GM10248 (cell line): ENCODE measurements around the gene STOX2.

ENCODE experiments used
- CTCF ChIA-PET: fragments of 300-600 bp; sonication (Branson Sonifier 250); formaldehyde crosslinking; extraction: SDS; loops from one replicate; lab custom pipeline; 2021; ENCODE audit warnings: antibody characterized with exemption; lab: Yijun Ruan, JAX
- POLR2A ChIA-PET: fragments of 350-650 bp; sonication (Branson Sonifier 250); formaldehyde crosslinking; extraction: SDS; loops from one replicate; lab custom pipeline; 2020; ENCODE audit warnings: antibody characterized with exemption; lab: Yijun Ruan, JAX
- DNase-seq: peaks from one replicate; pipeline ENCODE4 v3.0.0; 2012; ENCODE audit errors: extremely low spot score
- TF ChIP-seq, protein P1 (sequence below): IDR thresholded peaks from 2 replicates; pipeline ENCODE4 v1.5.1; 2012; ENCODE audit warnings: mild to moderate bottlenecking, low read depth; ENCODE audit errors: extremely low read depth, missing control alignments, control extremely low read depth

Gene STOX2, protein sequence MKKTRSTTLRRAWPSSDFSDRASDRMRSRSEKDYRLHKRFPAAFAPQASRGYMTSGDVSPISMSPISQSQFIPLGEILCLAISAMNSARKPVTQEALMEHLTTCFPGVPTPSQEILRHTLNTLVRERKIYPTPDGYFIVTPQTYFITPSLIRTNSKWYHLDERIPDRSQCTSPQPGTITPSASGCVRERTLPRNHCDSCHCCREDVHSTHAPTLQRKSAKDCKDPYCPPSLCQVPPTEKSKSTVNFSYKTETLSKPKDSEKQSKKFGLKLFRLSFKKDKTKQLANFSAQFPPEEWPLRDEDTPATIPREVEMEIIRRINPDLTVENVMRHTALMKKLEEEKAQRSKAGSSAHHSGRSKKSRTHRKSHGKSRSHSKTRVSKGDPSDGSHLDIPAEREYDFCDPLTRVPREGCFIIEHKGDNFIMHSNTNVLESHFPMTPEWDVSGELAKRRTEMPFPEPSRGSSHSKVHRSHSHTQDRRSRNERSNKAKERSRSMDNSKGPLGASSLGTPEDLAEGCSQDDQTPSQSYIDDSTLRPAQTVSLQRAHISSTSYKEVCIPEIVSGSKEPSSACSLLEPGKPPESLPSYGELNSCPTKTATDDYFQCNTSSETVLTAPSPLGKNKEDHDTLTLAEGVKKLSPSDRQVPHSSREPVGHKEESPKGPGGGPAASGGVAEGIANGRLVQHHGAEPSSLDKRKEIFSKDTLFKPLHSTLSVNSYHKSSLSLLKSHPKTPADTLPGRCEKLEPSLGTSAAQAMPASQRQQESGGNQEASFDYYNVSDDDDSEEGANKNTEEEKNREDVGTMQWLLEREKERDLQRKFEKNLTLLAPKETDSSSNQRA (N-terminal part only)

DNA sequence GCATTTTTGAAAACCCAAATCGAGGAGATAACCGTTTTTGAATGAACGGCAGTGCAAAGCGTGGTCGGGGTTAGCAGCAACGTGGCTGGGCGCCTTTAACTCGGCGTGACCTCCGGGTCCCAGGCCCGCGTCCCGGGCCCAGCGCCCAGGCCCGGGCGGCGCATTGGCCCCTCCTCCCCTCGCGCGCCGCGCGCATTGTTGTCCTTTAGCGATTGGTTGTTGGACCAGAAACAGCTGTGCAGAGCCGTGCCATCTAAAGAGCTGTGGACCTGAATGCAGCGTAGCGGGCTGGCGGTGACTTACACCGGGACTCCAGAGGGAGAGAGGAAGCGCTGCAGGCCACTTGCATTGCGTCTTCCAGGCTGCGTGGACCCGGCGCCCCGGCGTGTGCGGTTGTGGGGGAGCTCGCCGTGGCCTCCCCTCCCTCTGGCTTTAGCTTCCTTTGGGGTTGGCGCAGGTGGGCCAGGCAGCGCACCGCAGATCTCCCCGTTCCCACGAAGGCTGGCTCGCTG is at the start of gene STOX2:
Gene STOX2 (plus strand): TSS at position 227 of the 512 bp plus-strand sequence. CDS start 1,484 bp downstream, outside the sequence.
- no peak for DNase-seq
- CTCF ChIA-PET: no interaction called here
- TF ChIP-seq, protein P1, sequence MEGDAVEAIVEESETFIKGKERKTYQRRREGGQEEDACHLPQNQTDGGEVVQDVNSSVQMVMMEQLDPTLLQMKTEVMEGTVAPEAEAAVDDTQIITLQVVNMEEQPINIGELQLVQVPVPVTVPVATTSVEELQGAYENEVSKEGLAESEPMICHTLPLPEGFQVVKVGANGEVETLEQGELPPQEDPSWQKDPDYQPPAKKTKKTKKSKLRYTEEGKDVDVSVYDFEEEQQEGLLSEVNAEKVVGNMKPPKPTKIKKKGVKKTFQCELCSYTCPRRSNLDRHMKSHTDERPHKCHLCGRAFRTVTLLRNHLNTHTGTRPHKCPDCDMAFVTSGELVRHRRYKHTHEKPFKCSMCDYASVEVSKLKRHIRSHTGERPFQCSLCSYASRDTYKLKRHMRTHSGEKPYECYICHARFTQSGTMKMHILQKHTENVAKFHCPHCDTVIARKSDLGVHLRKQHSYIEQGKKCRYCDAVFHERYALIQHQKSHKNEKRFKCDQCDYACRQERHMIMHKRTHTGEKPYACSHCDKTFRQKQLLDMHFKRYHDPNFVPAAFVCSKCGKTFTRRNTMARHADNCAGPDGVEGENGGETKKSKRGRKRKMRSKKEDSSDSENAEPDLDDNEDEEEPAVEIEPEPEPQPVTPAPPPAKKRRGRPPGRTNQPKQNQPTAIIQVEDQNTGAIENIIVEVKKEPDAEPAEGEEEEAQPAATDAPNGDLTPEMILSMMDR: no peak
- POLR2A ChIA-PET: interaction anchor here (0.6 kb wide), 1 partner anchor 35 kb away, joined by 3 read pairs; no protein-coding TSS in a partner anchor

DNA sequence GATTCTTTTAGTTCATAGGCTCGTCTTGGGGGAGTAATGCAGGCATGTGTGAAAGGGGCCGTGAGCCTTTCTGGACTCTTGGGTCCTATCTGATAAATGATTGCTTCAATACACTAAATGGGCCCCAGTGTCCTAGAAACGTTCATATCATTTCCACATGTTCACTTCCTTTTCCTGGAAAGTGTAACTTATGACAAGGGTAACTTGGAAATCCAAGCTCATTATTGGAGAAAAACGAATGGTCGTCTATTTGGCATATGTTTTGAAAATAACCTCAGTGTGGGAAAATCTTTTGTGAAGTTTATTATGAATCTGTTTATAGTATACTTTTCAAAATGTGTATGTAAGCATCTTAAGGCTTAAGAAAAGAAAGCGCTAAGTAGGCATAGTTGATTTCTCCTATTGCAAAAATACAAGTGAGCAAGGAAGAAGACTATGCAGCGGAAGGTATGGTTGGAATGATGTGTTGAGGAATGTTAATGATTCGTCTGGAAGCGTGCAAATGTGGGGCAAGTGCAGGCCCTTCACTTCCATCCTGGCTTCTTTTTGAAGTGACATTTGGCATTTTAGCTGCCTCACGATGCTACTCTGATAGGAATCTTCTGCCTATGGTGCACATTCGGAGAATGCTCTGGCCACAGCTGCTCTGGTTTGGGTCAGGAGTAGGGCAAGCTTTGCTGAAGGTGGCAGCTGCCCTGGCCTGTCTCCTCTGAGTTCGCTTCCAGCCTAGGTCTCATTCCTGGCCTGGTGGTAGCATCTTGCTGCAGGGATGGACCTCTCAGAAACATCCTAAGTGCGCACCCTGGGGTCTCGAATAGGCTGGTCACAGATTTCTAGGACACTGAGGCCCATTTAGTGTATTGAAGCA is 49.5 kb upstream of the STOX2 start:
- TF ChIP-seq, protein P1: no peak
- CTCF ChIA-PET: no interaction called here
- POLR2A ChIA-PET: interaction anchor here (0.6 kb wide), 1 partner anchor 1099 kb away, joined by 6 read pairs; no protein-coding TSS in a partner anchor
- DNase-seq: no peak

DNA sequence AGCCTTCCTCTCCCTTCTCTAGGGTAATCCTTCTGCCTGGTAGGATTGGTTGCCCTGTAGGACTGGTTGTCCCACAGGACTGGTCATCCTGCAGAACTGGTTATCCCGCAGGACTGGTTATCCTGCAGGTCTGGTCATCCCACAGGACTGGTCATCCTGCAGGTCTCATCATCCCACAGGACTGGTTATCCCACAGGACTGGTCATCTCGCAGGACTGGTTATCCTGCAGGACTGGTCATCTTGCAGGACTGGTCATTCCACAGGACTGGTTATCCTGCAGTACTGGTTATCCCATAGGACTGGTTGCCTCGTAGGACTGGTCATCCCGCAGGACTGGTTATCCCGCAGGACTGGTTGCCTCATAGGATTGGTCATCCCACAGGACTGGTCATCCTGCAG is 48.1 kb upstream of the STOX2 start:
- DNase-seq: no peak

DNA sequence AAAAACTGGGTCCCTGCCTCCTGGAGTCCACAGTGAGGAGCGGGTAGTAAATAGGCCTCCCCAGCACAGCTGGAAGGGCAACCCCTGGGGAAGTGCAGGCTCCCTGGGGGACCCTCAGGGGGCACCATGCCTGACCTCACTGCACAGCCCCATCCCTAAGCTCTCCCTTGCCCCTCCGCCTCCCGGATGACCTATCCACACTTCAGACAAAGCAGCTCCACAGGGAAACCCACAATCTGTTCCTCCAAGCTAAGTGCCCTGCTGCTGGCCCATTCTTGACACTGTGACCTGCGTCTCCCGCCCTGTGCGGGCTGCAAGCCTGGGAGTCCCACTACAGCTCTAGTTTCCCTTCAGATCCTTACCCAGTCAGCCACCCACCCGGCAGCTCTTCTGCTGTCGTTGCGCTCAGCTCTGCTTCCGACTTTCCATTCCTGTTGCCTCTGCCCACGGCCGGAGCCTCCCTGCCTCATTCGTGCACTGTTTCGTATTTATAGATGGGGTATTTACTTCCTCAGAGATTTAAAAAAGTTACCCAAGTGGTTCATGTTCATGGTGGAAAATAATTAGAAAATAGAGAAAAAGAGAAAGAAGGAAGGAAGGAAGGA is 47.0 kb upstream of the STOX2 start:
- DNase-seq: no peak
- ChIA-PET CTCF (interaction anchor here (1.2 to 1.4 kb wide), 2 partner anchors 11 to 30 kb away, joined by 3 read pairs; no protein-coding TSS in a partner anchor), POLR2A (no interaction called here)
- TF ChIP-seq, protein P1: no peak

More for the DNA sequence above, 48.1 kb upstream of the STOX2 start:
- TF ChIP-seq, protein P1: no peak
- POLR2A ChIA-PET: no interaction called here
- CTCF ChIA-PET: no interaction called here

DNA sequence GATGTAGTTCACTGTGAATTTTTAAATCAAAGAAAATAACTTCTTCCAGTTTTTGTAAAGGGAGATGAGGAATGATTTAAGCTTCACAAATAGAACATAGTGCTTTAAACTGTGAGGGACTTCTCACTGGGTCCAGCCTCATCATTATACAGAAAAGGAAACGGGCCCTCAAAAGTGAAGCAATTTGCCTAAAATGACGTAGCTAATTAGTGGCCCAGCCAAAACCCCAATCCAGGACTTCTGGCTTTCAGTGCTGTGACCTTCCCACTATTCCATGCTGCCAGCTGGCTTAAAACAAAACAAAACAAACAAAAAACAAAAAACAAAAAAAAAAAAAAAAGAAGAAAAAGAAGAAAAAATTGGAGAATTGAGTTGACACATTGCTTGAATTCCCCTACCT is 45.0 kb upstream of the STOX2 start:
- CTCF ChIA-PET: no interaction called here
- no peak for DNase-seq
- POLR2A ChIA-PET: no interaction called here
- TF ChIP-seq, protein P1: no peak
